Naive B cell (primary cell): ENCODE measurements around the gene ANKRD7. TPM values are rescaled to one million over a fixed set of nuclear protein-coding genes. Genes with fewer than 3 reads are reported as not detected.
A peak's percentile ranks its signal among the peaks of the same experiment; 100 is the strongest.
"Not testable (repeated sequence)": the region's sequence is repeated elsewhere in the genome, so short reads cannot be mapped to it uniquely, and the experiment has no call there.

Experiments
- ATAC-seq, 2 donors: fragments of 150-1000 bp; cut with Tn5 transposase; 2 replicates each; pipeline ENCODE4 v1.10.0; 2021; ENCODE audit warnings: low read depth in 2 of 2, mild to moderate bottlenecking in 2 of 2, moderate library complexity in 2 of 2
- DNase-seq: peaks from one replicate; pipeline ENCODE4 v3.0.0; 2022
- H3K27ac Mint-ChIP-seq, 6 donors: one replicate each; pipeline ENCODE4 v1.8.0; 2020 to 2022; ENCODE audit warnings: mild to moderate bottlenecking in 6 of 6, mixed read lengths in 6 of 6, moderate library complexity in 5 of 6, inconsistent platforms in 2 of 6
- H3K27me3 Mint-ChIP-seq, 3 donors: one replicate each; pipeline ENCODE4 v1.8.0; 2021 to 2022; ENCODE audit warnings: mixed read lengths in 3 of 3, mild to moderate bottlenecking in 1 of 3
- H3K36me3 Mint-ChIP-seq, 2 donors: one replicate each; pipeline ENCODE4 v1.8.0; 2020 to 2022; ENCODE audit warnings: mixed read lengths in 2 of 2, inconsistent platforms in 1 of 2, mild to moderate bottlenecking in 1 of 2
- H3K4me1 Mint-ChIP-seq, 3 donors: one replicate each; pipeline ENCODE4 v1.8.0; 2020 to 2022; ENCODE audit warnings: mixed read lengths in 3 of 3, inconsistent platforms in 1 of 3, mild to moderate bottlenecking in 1 of 3, moderate library complexity in 1 of 3
- H3K4me3 Mint-ChIP-seq, 8 donors: one replicate each; pipeline ENCODE4 v1.8.0; 2020 to 2022; ENCODE audit warnings: mild to moderate bottlenecking in 8 of 8, mixed read lengths in 8 of 8, moderate library complexity in 8 of 8, inconsistent platforms in 2 of 8
- H3K9me3 Mint-ChIP-seq, 7 donors: one replicate each; pipeline ENCODE4 v1.8.0; 2020 to 2022; ENCODE audit warnings: mixed read lengths in 7 of 7, mild to moderate bottlenecking in 5 of 7, inconsistent platforms in 2 of 7, moderate library complexity in 1 of 7
- polyA plus RNA-seq, 6 donors: library from polyadenylated mRNA; unstranded; fragments of 300-500 nt; fragmentation: Illumina TruSeq; gene quantifications; one replicate each; pipeline ENCODE4 v1.2.3, GENCODE V29; 2021; ENCODE audit warnings: low read depth in 6 of 6

ANKRD7 gene
- polyA plus RNA-seq, 6 donors from 2014 or later: 2.2 TPM; not detected in 5

DNA sequence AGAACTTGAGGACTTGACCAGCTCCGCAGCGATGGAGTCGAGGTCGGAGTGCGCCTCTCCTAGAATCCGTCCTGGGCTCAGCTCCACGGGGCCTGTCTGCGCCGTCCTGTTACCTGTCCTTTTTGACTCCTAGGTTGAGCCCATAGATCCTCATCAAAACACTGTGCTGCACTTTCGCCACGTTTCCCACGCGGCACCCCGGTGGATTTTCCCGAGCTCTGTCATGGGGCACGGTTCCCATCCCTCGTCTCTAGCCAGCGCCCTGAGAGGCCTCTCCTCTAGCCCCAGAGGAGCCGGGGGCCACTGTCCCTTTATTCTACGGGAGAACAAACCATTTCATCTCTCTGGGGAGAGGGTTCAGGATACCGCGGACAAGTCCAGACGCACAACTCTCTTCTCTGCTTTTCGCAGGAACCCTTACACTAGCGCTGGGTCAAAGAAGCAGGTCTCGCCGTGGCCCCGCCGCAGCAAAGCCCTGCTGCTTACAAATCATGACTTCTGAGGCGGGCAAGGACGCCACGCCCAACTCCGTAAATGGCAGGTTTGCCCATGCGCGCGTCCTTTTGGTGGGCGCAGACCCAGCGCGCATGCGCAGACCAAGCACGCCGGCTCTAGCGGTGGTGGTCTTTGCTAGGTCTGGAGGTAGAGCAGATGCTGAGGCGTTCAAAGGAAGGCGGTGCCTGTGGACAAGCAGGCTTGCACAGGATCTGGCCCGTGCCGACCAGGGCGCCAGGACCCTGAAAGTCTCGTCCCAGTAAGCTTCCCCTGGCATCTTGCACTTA is 10.3 kb upstream of the ANKRD7 start:
- peak overlapping the region; percentile 81 to 96 (median 90) for H3K4me3 Mint-ChIP-seq
- peaks cover 13 to 18% (median 16%) of the 10 kb centered on the region in 3 donors for H3K4me1 Mint-ChIP-seq
- DNase-seq (peak; percentile 63), ATAC-seq (peak; percentile 89 to 90)
- peaks cover 27 to 36% (median 32%) of the 10 kb centered on the region in 3 donors for H3K27me3 Mint-ChIP-seq
- no peaks in the 10 kb centered on the region for H3K9me3 Mint-ChIP-seq
- peak overlapping the region; percentile 25 to 94 (median 77) for H3K27ac Mint-ChIP-seq
- H3K36me3 Mint-ChIP-seq: no peaks in the 10 kb centered on the region

- DNase-seq (no peak), ATAC-seq (peak; percentile 9 to 20)
- H3K27ac Mint-ChIP-seq: peak overlapping the region in 4 of 6 donors; percentile 37 to 94 (median 54)
- peak overlapping the region; percentile 81 to 96 (median 90) for H3K4me3 Mint-ChIP-seq
- no peaks in the 10 kb centered on the region for H3K36me3 Mint-ChIP-seq
- H3K4me1 Mint-ChIP-seq: peaks cover 13 to 18% (median 16%) of the 10 kb centered on the region in 3 donors
- no peaks in the 10 kb centered on the region for H3K9me3 Mint-ChIP-seq
- H3K27me3 Mint-ChIP-seq: peaks cover 29 to 37% (median 31%) of the 10 kb centered on the region in 3 donors
These were observed 9.7 kb upstream of the ANKRD7 start for GRCh38 chr7:118214833-118215182.

DNA sequence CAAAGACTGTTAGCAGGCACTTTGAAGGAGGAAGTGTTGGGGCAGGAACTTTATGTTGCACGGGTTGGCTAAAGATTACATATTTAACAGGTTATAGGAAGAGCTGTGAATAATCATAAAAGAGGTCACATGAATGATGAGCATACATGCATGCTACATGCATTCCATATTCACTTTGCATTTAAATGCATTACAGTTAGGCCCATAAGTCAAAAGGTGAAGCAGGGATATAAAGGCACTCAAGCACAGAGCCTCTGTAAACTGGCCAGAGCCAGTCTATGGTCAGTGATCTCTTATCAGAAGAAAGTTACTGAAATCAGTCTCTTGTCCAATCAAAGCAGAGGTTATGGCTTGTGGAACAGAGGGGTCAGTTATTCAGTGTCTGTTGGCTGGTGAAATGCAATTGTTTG is 7.3 kb upstream of the ANKRD7 start:
- H3K27ac Mint-ChIP-seq: no peak overlapping the region
- peaks cover 22 to 32% (median 29%) of the 10 kb centered on the region in 3 donors for H3K27me3 Mint-ChIP-seq
- peaks cover 13 to 18% (median 16%) of the 10 kb centered on the region in 3 donors for H3K4me1 Mint-ChIP-seq
- no peaks in the 10 kb centered on the region for H3K36me3 Mint-ChIP-seq
- no peak overlapping the region for H3K4me3 Mint-ChIP-seq
- H3K9me3 Mint-ChIP-seq: no peaks in the 10 kb centered on the region
- ATAC-seq (no peak), DNase-seq (no peak)

DNA sequence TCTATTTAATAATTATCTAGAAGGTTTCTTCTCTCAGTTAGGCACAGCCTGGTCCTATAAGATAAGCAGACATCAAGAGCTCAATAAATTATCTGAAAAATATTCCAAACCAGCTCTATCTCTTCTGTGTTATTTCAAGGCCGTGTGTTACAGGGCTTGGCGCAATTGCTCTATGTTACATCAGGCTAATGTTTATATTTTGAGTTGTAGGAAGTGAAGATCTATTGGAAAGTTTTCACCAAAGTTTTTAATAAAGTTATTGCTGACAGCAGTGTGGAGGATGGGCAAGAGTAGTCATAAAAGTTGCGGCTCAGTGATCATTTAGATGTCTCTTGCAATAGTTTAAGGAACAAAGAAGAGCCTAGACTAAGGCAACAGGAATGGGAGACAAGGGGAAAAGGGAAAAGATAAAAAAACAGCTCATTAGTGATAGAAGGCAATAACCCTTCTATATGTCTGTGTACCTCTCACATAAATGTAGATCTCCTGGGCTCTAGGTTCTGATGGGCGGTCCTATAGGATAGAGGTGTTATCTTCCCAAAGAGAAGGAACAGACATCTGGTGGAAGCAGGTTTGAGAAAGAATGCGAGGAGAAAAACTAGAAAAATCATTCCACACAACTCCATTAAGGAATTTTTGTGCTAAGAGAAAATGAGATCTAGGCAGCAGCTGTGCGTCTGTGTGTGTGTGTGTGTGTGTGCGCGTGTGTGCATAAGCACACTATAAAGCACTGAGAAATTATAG is 5.9 kb upstream of the ANKRD7 start:
- Mint-ChIP-seq H3K4me3 (no peak overlapping the region), H3K27me3 (peaks cover 12 to 25% (median 21%) of the 10 kb centered on the region in 3 donors), H3K9me3 (no peaks in the 10 kb centered on the region), H3K27ac (peak overlapping the region in 1 of 6 donors; percentile 4), H3K4me1 (peaks cover 12 to 17% (median 13%) of the 10 kb centered on the region in 3 donors), H3K36me3 (no peaks in the 10 kb centered on the region)
- DNase-seq (no peak), ATAC-seq (no peak)

GRCh38 chr7:118219157-118219512 is 5.4 kb upstream of the ANKRD7 start:
- peaks cover 9 to 12% (median 9%) of the 10 kb centered on the region in 3 donors for H3K4me1 Mint-ChIP-seq
- H3K27ac Mint-ChIP-seq: no peak overlapping the region
- no peaks in the 10 kb centered on the region for H3K36me3 Mint-ChIP-seq
- ATAC-seq (no peak), DNase-seq (no peak)
- no peaks in the 10 kb centered on the region for H3K9me3 Mint-ChIP-seq
- H3K27me3 Mint-ChIP-seq: peaks cover 12 to 21% (median 19%) of the 10 kb centered on the region in 3 donors
- H3K4me3 Mint-ChIP-seq: no peak overlapping the region

- ATAC-seq: no peak
- H3K4me3 Mint-ChIP-seq: no peak overlapping the region
- H3K36me3 Mint-ChIP-seq: no peaks in the 10 kb centered on the region
- no peak overlapping the region for H3K27ac Mint-ChIP-seq
- no peak for DNase-seq
- H3K27me3 Mint-ChIP-seq: peaks cover 12 to 18% (median 12%) of the 10 kb centered on the region in 3 donors
- H3K9me3 Mint-ChIP-seq: no peaks in the 10 kb centered on the region
- peaks cover 0 to 1% (median 0%) of the 10 kb centered on the region in 3 donors for H3K4me1 Mint-ChIP-seq
These were observed 3.9 kb upstream of the ANKRD7 start for GRCh38 chr7:118220583-118220982.

- no peak overlapping the region for H3K27ac Mint-ChIP-seq
- peaks cover 11 to 15% (median 12%) of the 10 kb centered on the region in 3 donors for H3K27me3 Mint-ChIP-seq
- H3K4me3 Mint-ChIP-seq: no peak overlapping the region
- H3K4me1 Mint-ChIP-seq: no peaks in the 10 kb centered on the region
- no peaks in the 10 kb centered on the region for H3K9me3 Mint-ChIP-seq
- ATAC-seq: no peak
- H3K36me3 Mint-ChIP-seq: no peaks in the 10 kb centered on the region
- no peak for DNase-seq
These were observed 1.9 kb upstream of the ANKRD7 start for GRCh38 chr7:118222591-118222990.

GRCh38 chr7:118232837-118233236 is 8.3 kb downstream of the ANKRD7 start:
- no peak overlapping the region for H3K4me3 Mint-ChIP-seq
- ATAC-seq: no peak
- H3K9me3 Mint-ChIP-seq: peaks cover 0 to 2% (median 0%) of the 10 kb centered on the region in 7 donors
- peaks cover 11 to 17% (median 11%) of the 10 kb centered on the region in 3 donors for H3K27me3 Mint-ChIP-seq
- H3K27ac Mint-ChIP-seq: no peak overlapping the region
- DNase-seq: no peak
- peaks cover 0 to 4% (median 0%) of the 10 kb centered on the region in 3 donors for H3K4me1 Mint-ChIP-seq
- H3K36me3 Mint-ChIP-seq: no peaks in the 10 kb centered on the region

- Mint-ChIP-seq H3K4me3 (no peak overlapping the region), H3K27ac (no peak overlapping the region), H3K27me3 (peaks cover 10 to 12% (median 11%) of the 10 kb centered on the region in 3 donors), H3K9me3 (peaks cover 0 to 2% (median 0%) of the 10 kb centered on the region in 7 donors), H3K4me1 (peaks cover 0 to 4% (median 0%) of the 10 kb centered on the region in 3 donors), H3K36me3 (no peaks in the 10 kb centered on the region)
- DNase-seq: no peak
- no peak for ATAC-seq
These were observed 9.3 kb downstream of the ANKRD7 start for GRCh38 chr7:118233799-118234198.

DNA sequence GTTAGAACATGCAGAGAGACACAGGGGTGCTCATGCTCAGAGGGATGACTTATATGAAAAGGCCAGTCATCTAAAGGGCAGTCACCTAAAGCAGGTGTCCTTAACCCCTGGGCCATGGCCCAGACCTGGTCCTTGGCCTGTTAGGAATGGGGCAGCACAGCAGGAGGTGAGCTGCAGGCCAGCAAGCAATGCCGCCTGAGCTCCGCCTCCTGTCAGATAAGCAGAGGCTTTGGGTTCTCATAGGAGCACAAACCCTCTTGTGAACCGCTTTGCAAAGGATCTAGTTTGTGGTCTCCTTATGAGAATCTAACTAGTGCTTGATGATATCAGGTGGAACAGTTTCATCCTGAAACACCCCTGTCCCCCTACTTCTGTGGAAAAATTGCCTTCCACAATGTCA is 14.5 kb downstream of the ANKRD7 start:
- Mint-ChIP-seq H3K27me3 (peaks cover 8 to 15% (median 11%) of the 10 kb centered on the region in 3 donors), H3K4me1 (no peaks in the 10 kb centered on the region), H3K36me3 (no peaks in the 10 kb centered on the region), H3K27ac (no peak overlapping the region), H3K4me3 (no peak overlapping the region), H3K9me3 (peaks cover 0 to 6% (median 0%) of the 10 kb centered on the region in 7 donors)
- no peak for DNase-seq
- no peak for ATAC-seq

DNA sequence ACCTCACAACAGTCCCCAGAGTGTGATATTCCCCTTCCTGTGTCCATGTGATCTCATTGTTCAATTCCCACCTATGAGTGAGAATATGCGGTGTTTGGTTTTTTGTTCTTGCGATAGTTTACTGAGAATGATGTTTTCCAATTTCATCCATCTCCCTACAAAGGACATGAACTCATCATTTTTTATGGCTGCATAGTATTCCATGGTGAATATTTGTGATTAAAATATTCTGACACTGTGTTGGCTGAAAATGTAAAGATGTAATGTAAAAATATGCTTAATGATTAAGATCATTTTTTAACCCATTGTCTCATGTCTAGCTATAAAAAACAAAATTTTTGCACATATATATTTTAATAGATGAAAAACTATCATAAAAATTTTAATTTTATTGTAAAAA is 15.8 kb downstream of the ANKRD7 start:
- ATAC-seq, H3K4me3 Mint-ChIP-seq, DNase-seq, H3K9me3 Mint-ChIP-seq, H3K27ac Mint-ChIP-seq, H3K4me1 Mint-ChIP-seq, H3K36me3 Mint-ChIP-seq: not testable (repeated sequence)
- peaks cover 8 to 17% (median 11%) of the 10 kb centered on the region in 3 donors for H3K27me3 Mint-ChIP-seq

GRCh38 chr7:118243695-118244094 is 19.2 kb downstream of the ANKRD7 start:
- peaks cover 8 to 12% (median 11%) of the 10 kb centered on the region in 3 donors for H3K27me3 Mint-ChIP-seq
- H3K4me1 Mint-ChIP-seq: no peaks in the 10 kb centered on the region
- no peak for DNase-seq
- no peak for ATAC-seq
- H3K27ac Mint-ChIP-seq: no peak overlapping the region
- H3K4me3 Mint-ChIP-seq: no peak overlapping the region
- no peaks in the 10 kb centered on the region for H3K36me3 Mint-ChIP-seq
- H3K9me3 Mint-ChIP-seq: peaks cover 0 to 5% (median 0%) of the 10 kb centered on the region in 7 donors

DNA sequence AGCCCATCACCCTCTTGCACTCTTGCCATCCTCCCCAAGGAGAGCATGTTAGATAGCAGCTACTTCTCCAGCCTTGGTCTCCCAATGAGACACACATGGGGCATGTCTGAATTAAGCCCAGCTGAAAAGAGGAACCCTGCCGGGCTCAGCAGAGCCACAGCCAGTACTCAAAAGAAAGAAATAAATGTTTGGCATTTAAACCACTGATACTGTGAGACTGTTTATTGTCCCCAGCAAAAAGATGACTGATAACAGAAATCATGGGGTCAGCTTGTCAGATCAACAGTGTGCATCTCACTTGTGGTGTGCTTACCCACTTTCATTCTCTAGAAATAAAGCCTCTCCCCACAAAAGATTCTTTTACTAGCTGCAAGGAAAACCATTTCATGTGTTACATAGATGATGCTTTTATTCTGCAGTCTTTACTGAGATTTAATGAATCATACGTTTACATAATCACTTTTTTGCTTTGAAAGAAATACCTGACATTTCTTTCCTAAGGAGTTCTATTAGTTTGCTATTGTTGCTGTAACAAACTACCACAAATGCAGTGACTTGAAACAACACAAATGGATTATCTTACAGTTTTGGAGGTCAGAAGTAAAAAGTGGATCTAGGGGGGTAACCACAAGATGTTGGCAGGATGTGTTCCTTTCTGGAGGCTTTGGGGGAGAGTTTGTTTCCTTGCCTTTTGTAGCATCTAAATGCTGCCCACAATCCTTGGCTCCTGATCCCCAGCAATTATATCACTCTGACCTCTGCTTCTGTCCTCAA is 20.9 kb downstream of the ANKRD7 start:
- DNase-seq (no peak), ATAC-seq (no peak)
- peaks cover 0 to 5% (median 0%) of the 10 kb centered on the region in 7 donors for H3K9me3 Mint-ChIP-seq
- no peaks in the 10 kb centered on the region for H3K4me1 Mint-ChIP-seq
- H3K27ac Mint-ChIP-seq: peak overlapping the region in 1 of 6 donors; percentile 69
- H3K27me3 Mint-ChIP-seq: peaks cover 8 to 16% (median 11%) of the 10 kb centered on the region in 3 donors
- H3K4me3 Mint-ChIP-seq: no peak overlapping the region
- no peaks in the 10 kb centered on the region for H3K36me3 Mint-ChIP-seq
